K562 (cell line): Measurements from ENCODE around the gene SPATA24. TPM values are rescaled to one million over a fixed set of nuclear protein-coding genes. Genes with fewer than 3 reads are reported as not detected.

ENCODE experiments used
- ATAC-seq: fragments of 200-7000 bp; cut with Tn5 transposase; 3 replicates; pipeline ENCODE4 v1.9.1; 2020; ENCODE audit warnings: moderate library complexity
- BruUV-seq: library from RNA; stranded (reverse); fragments of 400-500 nt; replicated peaks from 2 replicates; lab custom pipeline; 2021; lab: Mats Ljungman, UMichigan
- CTCF ChIA-PET: fragments of 300-600 bp; formaldehyde crosslinking; extraction: SDS; loops from one replicate; lab custom pipeline; 2021; ENCODE audit warnings: low intra/inter-chr PET ratio; lab: Yijun Ruan, JAX
- POLR2A ChIA-PET: fragments of 300-600, 350-650 bp; sonication (Branson Sonifier 250); formaldehyde crosslinking; extraction: SDS; loops from one replicate; lab custom pipeline; 2021; ENCODE audit warnings: antibody characterized with exemption, inconsistent platforms; lab: Yijun Ruan, JAX
- DNase-seq, 4 experiments: peaks; one replicate each; pipeline versions ENCODE4 v3.0.0 to v3.0.0-alpha.2; 2011 to 2018; ENCODE audit warnings: low spot score in 3 of 4, mixed read lengths in 3 of 4; ENCODE audit errors: extremely low read depth in 1 of 4
- FAIRE-seq: peaks from 2 replicates; lab custom pipeline; 2011; peaks lifted over from hg19 to GRCh38; lab: Jason Lieb, UNC
- H2AFZ ChIP-seq: 2 replicates; pipeline ENCODE4 v1.6.0; 2011; ENCODE audit warnings: low read depth, low read length, control low read depth, inconsistent platforms
- H3K27ac ChIP-seq: fragments of 200-600 bp; 3 replicates; pipeline ENCODE4 v1.8.0; 2011; ENCODE audit warnings: low read depth, mild to moderate bottlenecking, control low read depth, inconsistent platforms, low read length, moderate library complexity, mixed read lengths; ENCODE audit errors: extremely low read depth
- H3K27me3 ChIP-seq, 2 experiments: fragments of 300-600 bp in 1 of 2; 2 replicates in 1 of 2; 3 replicates in 1 of 2; pipeline versions ENCODE4 v1.6.0 to v1.8.0; 2011; ENCODE audit warnings: inconsistent platforms in 2 of 2, low read length in 2 of 2, mild to moderate bottlenecking in 1 of 2, mixed read lengths in 1 of 2, moderate library complexity in 1 of 2; ENCODE audit not compliant: control insufficient read depth in 2 of 2, insufficient read depth in 2 of 2
- H3K36me3 ChIP-seq: fragments of 300-600 bp; 3 replicates; pipeline ENCODE4 v1.8.0; 2011; ENCODE audit warnings: mild to moderate bottlenecking, low read length, inconsistent platforms; ENCODE audit not compliant: control insufficient read depth, insufficient read depth
- H3K4me1 ChIP-seq, 2 experiments: fragments of 200-600 bp in 1 of 2; replicated peaks in 1 of 2; 2 replicates in 1 of 2; 3 replicates in 1 of 2; pipeline versions ENCODE4 v1.5.1 to v1.8.0; 2011; ENCODE audit warnings: inconsistent platforms in 2 of 2, low read length in 2 of 2, mild to moderate bottlenecking in 1 of 2, mixed read lengths in 1 of 2, moderate library complexity in 1 of 2; ENCODE audit not compliant: control insufficient read depth in 2 of 2, insufficient read depth in 2 of 2
- H3K4me2 ChIP-seq: 2 replicates; pipeline ENCODE4 v1.6.1; 2011; ENCODE audit warnings: low read length, control low read depth, inconsistent platforms, mixed read lengths; ENCODE audit not compliant: insufficient read depth
- H3K4me3 ChIP-seq: fragments of 200-600 bp; sonication (generic), shearing (Covaris generic); 2 replicates; pipeline ENCODE4 v1.5.1; 2016; ENCODE audit warnings: control low read depth, inconsistent platforms
- H3K79me2 ChIP-seq: fragments of 200-600 bp; 3 replicates; pipeline ENCODE4 v1.8.0; 2011; ENCODE audit warnings: low read length, inconsistent platforms; ENCODE audit not compliant: control insufficient read depth, insufficient read depth
- H3K9ac ChIP-seq, 2 experiments: 2 replicates each; pipeline versions ENCODE4 v1.6.0 to v1.6.1; 2011; ENCODE audit warnings: low read depth in 2 of 2, low read length in 2 of 2, control low read depth in 1 of 2, inconsistent platforms in 1 of 2, mild to moderate bottlenecking in 1 of 2, mixed read lengths in 1 of 2; ENCODE audit not compliant: insufficient read depth in 1 of 2
- H3K9me1 ChIP-seq: one replicate; pipeline ENCODE4 v1.6.0; 2011; ENCODE audit warnings: inconsistent platforms, mild to moderate bottlenecking, low read length, moderate library complexity; ENCODE audit not compliant: control insufficient read depth, insufficient read depth
- H3K9me3 ChIP-seq: replicated peaks from 2 replicates; pipeline ENCODE4 v1.5.1; 2011; ENCODE audit warnings: low read depth, low read length, inconsistent platforms; ENCODE audit not compliant: control insufficient read depth, insufficient read depth
- H4K20me1 ChIP-seq: replicated peaks from 2 replicates; pipeline ENCODE4 v1.6.1; 2011; ENCODE audit warnings: low read length, inconsistent platforms, mixed read lengths; ENCODE audit not compliant: control insufficient read depth, insufficient read depth
- ATF3 ChIP-seq, 2 experiments: fragments of 450-650 bp in 1 of 2; sonication (generic) in 1 of 2; formaldehyde crosslinking in 1 of 2; IDR thresholded peaks in 1 of 2; conservative IDR thresholded peaks in 1 of 2; 2 replicates each; pipeline versions ENCODE4 v1.6.1 to v1.8.1; 2016 to 2023; ENCODE audit warnings: mild to moderate bottlenecking in 2 of 2, moderate library complexity in 2 of 2, inconsistent platforms in 1 of 2, missing genetic modification reagents in 1 of 2
- RREB1 ChIP-seq: fragments of 250-450 bp; sonication (Bioruptor Pico); IDR thresholded peaks from 2 replicates; pipeline ENCODE4 v1.4.0; 2020
- ZFP30 ChIP-seq: fragments of 250-450 bp; sonication (Bioruptor Pico); IDR thresholded peaks from 2 replicates; pipeline ENCODE4 v1.8.0; 2022; ENCODE audit warnings: moderate library complexity, mild to moderate bottlenecking, inconsistent platforms, borderline replicate concordance
- WGBS: fragments of 100-300 bp; shearing (Covaris generic); methylation state at CpG from one replicate; pipeline ENCODE4 v1.1.6; 2016; ENCODE audit warnings: low coverage, mixed read lengths; ENCODE audit not compliant: insufficient coverage; ENCODE audit errors: missing lambda C conversion rate; 5-methylcytosine and 5-hydroxymethylcytosine counted together
- in situ Hi-C: fragments of 300-500 bp; cut with MboI; formaldehyde crosslinking; loops from 4 replicates; pipeline ENCODE4 v1.15.0; 2018; ENCODE audit warnings: inconsistent platforms, mixed read lengths
- intact Hi-C: fragments of 100-400 bp; cut with micrococcal nuclease; formaldehyde crosslinking; loops from 2 replicates; pipeline ENCODE4 v1.14.2; 2022
- polyA plus RNA-seq, 8 experiments: library from polyadenylated mRNA; depleted of rRNA in 4 of 8; stranded (reverse) in 5 of 8; unstranded in 3 of 8; fragments of >200 nt; fragmentation: Nextera tagmentation in 2 of 8; fragmentation: Illumina TruSeq in 1 of 8; extraction: Ambion mirVana in 2 of 8; extraction: Trizol in 1 of 8; gene quantifications; 2 replicates each; pipeline versions ENCODE4 v1.2.1 to v1.2.3, GENCODE V29; 2011 to 2014; ENCODE audit warnings: inconsistent platforms in 1 of 8, missing spikeins in 1 of 8
- total RNA-seq, 7 experiments: library from RNA; depleted of rRNA in 6 of 7; stranded (reverse); fragments of >200 nt in 6 of 7; fragmentation: Illumina TruSeq in 2 of 7; extraction: Trizol in 2 of 7; gene quantifications; 2 replicates each; pipeline versions ENCODE4 v1.2.1 to v1.2.3, GENCODE V29; 2011 to 2021; ENCODE audit warnings: low replicate concordance in 1 of 7

Gene SPATA24
- total and polyA plus RNA-seq, 9 of the 15 experiments (the other 6 are each of a cell fraction or from before 2014, with no cell fraction given): 4.1 to 12.6 (median 8.0) TPM

DNA sequence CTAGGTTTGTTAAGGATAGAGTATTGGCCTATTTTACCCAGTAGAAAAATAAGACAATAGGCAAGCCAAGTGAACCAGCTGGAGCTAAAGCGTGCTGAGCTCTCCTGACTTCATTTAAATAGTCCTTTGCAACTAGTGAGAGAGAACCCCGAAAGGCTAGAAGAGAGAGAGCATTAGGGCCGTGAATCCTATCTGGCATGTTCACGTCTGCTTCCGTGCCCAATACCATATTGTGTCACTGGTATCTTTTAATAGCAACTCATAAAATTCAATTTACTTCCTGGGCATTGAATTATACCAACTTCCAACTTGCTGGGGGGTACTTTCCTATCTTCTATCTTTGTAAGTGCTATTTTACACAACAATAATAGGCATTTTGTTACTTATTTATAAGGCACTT, 21.6 kb upstream of the SPATA24 start:
- H3K9me3 ChIP-seq: no peaks in the 10 kb centered on the region
- no peak overlapping the region for H2AFZ ChIP-seq
- no peaks in the 10 kb centered on the region for H3K36me3 ChIP-seq
- WGBS: 76% methylated on average over 5 of the region's 5 CpGs
- DNase-seq (no peak), ATAC-seq (no peak), FAIRE-seq (no peak)
- in situ Hi-C loops (no loop called here), intact Hi-C loops (loop anchor here (10.0 kb wide), 1 partner anchor 339 kb away; no protein-coding TSS in a partner anchor)
- H3K9me1 ChIP-seq: no peaks in the 10 kb centered on the region
- BruUV-seq: no TSS peak
- no peak overlapping the region for H3K27ac ChIP-seq
- CTCF ChIA-PET: interaction anchor here (0.6 kb wide), 1 partner anchor 76 kb away, joined by 3 read pairs; no protein-coding TSS in a partner anchor
- H3K79me2 ChIP-seq: no peaks in the 10 kb centered on the region
- no peaks in the 10 kb centered on the region for H4K20me1 ChIP-seq
- POLR2A ChIA-PET: interaction anchor here (1.1 to 1.2 kb wide), 2 partner anchors 10 to 12 kb away, joined by 3 to 5 read pairs; no protein-coding TSS in a partner anchor
- H3K4me1 ChIP-seq: peaks cover 3 to 5% of the 10 kb centered on the region in 2 experiments; a peak in 3 of 5 replicates
- H3K9ac ChIP-seq: no peak overlapping the region
- TF ChIP-seq ATF3 (IDR thresholded peaks at IDR 0.05) (no peak), ATF3 (CRISPR knock-in tag; conservative IDR thresholded peaks at IDR 0.05) (no peak)
- H3K4me2 ChIP-seq: no peak overlapping the region
- no peak overlapping the region for H3K4me3 ChIP-seq
- no peaks in the 10 kb centered on the region for H3K27me3 ChIP-seq

GRCh38 chr5:139422307-139422893, 18.5 kb upstream of the SPATA24 start:
- in situ Hi-C loops: loop anchor here (5.0 kb wide), 1 partner anchor 95 kb away; no protein-coding TSS in a partner anchor
- H2AFZ ChIP-seq: no peak overlapping the region
- FAIRE-seq (peak; percentile 88), DNase-seq (peak; percentile 78 to 82 (median 80)), ATAC-seq (peak; percentile 91)
- no peaks in the 10 kb centered on the region for H3K9me3 ChIP-seq
- no peaks in the 10 kb centered on the region for H4K20me1 ChIP-seq
- intact Hi-C loops: loop anchor here (1.0 to 10.0 kb wide), 6 partner anchors 37 to 342 kb away; partner anchors contain the start of gene STING1
- H3K27ac ChIP-seq: no peak overlapping the region
- H3K36me3 ChIP-seq: no peaks in the 10 kb centered on the region
- H3K27me3 ChIP-seq: no peaks in the 10 kb centered on the region
- WGBS: 25% methylated on average over 4 of the region's 5 CpGs
- H3K4me3 ChIP-seq: no peak overlapping the region
- no peaks in the 10 kb centered on the region for H3K79me2 ChIP-seq
- peaks cover 3 to 5% of the 10 kb centered on the region in 2 experiments; a peak in 3 of 5 replicates for H3K4me1 ChIP-seq
- no peak overlapping the region for H3K9ac ChIP-seq
- ChIA-PET POLR2A (interaction anchor here (0.6 to 1.1 kb wide), 6 partner anchors 12 to 436 kb away, joined by 3 to 5 read pairs (median 3); no protein-coding TSS in a partner anchor), CTCF (interaction anchor here (0.6 to 2.6 kb wide), 9 partner anchors 88 to 343 kb away, joined by 3 to 25 read pairs (median 5); no protein-coding TSS in a partner anchor)
- H3K9me1 ChIP-seq: no peaks in the 10 kb centered on the region
- H3K4me2 ChIP-seq: no peak overlapping the region
- no TSS peak for BruUV-seq
- no peak for TF ChIP-seq RREB1
- TF ChIP-seq ZFP30: no peak
